ENCODE measurements around the gene DNAJC1.
"Not testable (repeated sequence)": the region's sequence is repeated elsewhere in the genome, so short reads cannot be mapped to it uniquely, and the experiment has no call there.

The DNAJC1 gene

DNA sequence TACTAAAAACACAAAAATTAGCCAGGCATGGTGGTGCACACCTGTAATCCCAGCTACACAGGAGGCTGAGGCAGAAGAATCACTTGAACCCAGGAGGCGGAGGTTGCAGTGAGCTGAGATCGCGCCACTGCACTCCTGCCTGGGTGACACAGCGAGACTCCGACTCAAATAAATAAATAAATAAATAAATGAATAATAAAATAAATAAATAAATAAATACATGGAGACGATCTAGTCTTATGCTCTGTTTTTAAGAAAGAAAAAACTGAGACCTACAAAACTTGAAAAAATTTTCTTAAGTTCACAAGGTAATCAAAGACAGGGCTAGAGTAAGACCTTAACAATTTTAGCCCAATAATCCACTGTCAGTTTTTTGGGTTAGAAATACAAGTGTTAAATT is 181.3 kb downstream of the DNAJC1 start:
- DNase-seq: not testable (repeated sequence)

DNA sequence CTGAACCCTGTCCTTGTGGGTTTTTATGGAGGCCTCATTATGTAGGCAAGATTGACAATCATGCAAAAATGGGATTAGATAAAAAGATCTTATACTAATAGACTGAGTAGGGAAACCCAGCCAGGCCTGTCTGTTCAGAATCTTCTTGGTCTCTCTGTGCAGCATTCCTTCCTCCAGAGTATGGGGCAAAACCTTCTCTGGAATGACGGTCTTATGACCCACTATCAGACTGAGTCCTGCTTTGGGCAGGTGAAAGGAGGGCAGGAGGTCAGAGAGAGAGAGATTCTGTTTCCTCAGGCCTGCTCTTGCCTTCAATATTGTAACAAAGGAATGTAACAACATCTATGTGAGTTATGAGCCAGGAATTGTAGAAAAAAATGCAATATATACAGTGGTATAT is 182.6 kb downstream of the DNAJC1 start:
- no peak for DNase-seq

- not testable (repeated sequence) for DNase-seq
These were observed 185.1 kb downstream of the DNAJC1 start for GRCh38 chr10:21818416-21818815.

DNA sequence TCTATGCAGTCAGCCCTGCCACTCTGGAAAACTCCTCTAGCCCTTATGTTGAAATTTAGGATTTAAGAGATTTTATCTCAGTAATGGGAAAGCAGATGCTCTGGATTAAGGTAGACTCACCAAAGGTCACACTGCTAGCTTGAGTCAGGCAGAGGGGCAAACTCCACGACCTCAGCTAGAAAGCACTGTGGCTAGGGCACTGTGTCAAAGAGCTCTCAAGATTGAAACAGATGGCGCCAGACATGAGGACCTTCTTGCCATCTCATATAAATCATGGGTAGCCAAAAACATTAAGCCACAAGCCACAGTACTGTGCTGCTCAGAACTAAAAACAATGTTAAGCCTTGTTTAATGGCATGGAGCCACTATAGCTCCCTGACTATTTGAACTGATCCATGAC is 188.7 kb downstream of the DNAJC1 start:
- DNase-seq: no peak

- DNase-seq: no peak
These were observed 189.6 kb downstream of the DNAJC1 start for GRCh38 chr10:21813946-21814345.

GRCh38 chr10:21811245-21811585 is 192.3 kb downstream of the DNAJC1 start:
- no peak for DNase-seq

DNA sequence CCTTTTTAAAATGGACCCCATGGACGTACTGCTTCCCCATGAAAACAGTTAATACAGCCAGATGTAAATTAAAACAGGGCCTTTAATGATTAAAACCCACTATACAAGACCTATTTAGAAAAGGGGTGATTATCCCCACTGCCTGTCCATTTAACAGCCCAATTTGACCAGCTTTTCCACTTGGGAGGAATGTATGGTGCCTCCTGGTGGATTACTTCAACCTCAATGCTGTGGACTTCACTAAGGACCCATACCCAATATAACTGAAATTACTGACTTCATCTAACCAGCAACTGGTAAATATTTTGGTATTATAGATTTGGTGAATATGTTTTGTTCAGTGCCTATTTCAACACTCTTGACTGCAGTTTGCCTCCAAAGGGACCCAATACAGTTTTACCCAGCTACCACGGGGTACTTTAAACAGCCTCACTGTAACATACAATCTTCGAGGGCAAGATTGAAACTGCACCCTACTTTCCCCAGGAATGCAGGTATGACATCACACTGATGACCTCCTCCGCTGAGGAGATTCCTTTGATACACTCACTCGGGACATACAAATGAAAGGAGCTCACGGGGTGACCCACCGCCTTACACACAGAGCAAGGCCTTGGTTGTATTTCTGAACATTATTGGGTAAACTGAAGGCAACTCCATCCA is 192.8 kb downstream of the DNAJC1 start:
- no peak for DNase-seq

GRCh38 chr10:21808550-21808949 is 195.0 kb downstream of the DNAJC1 start:
- no peak for DNase-seq

GRCh38 chr10:21807180-21807579 is 196.3 kb downstream of the DNAJC1 start:
- peak in 1 of 2 experiments; percentile 11 for DNase-seq

DNA sequence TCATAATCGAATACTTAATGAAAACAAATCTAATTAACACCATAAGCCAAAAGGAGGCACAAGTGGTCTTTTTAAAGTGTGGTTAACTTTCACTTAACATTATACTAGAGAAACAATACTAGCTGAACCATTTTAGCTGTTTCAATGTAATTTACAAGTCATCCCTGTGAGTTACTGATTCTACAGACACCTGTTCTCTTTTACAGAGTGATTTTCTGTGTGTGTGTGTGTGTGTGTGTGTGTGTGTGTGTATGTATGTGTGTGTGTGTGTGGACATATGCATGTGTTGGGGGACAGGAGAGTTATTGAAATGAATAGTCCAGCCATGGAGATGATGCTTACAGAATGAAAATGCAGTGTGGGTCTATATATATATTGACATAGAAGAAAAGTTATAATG is 200.2 kb downstream of the DNAJC1 start:
- DNase-seq: peak; percentile 13 to 22

- no peak for DNase-seq
These were observed 201.9 kb downstream of the DNAJC1 start for GRCh38 chr10:21801609-21802008.

GRCh38 chr10:21797984-21798765 is 205.4 kb downstream of the DNAJC1 start:
- DNase-seq: no peak

DNA sequence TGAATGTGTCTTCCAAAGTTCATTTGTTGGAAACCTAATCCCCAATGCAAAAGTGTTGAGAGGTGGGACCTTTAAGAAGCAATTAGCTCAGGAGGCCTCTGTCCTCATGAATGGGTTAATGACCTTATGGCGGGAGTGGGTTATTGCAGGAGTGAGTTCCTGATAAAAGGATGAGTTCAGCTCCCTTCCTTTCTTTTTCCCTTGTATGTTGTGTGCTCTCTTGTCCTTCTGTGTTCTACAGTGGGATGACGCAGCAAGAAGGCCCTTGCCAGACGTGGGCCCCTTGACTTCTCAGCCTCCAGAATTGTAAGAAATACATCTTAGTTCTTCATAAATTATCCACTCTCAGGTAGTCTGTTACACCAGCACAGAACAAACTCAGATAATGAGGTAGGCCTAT is 206.0 kb downstream of the DNAJC1 start:
- DNase-seq: no peak

GRCh38 chr10:21791276-21791675 is 212.3 kb downstream of the DNAJC1 start:
- no peak for DNase-seq

GRCh38 chr10:21776883-21777282 is 226.6 kb downstream of the DNAJC1 start:
- DNase-seq: no peak

DNA sequence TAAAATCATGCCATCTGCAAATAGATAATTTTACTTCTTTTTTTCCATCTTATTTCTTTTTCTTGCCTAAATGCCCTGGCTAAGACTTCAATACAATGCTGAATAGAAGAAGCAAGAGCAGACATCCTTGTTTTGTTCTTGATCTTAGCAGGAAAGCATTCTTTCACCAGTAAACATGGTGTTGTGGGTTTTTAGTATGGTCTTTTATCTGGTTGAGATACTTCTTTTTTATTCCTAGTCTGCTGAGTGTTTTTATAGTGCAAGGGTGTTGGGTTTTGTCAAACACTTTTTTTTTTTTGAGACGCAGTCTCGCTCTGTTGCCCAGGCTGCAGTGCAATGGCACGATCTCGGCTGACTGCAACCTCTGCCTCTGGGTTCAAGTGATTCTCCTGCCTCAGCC is 232.3 kb downstream of the DNAJC1 start:
- DNase-seq: no peak

DNA sequence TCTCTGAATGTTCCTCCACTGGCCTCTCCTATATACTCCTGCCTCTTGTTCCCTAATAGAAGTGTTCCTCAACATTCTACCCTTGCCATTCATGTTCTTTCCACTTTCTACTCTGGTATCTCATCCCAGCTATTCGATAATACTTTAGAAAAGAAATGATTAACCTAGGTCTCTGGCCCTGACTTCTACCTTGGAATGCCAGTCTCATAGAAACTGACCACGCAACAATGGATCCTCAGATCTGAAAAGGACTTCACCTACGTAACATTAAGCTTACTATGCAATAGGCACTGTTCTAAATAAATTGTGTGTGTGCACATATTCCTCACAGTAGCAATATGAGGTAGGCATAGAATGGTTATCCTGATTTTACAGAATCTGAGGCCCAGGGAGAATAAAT is 234.5 kb downstream of the DNAJC1 start:
- no peak for DNase-seq

- DNase-seq: no peak
These were observed 238.9 kb downstream of the DNAJC1 start for GRCh38 chr10:21764466-21765189.

DNA sequence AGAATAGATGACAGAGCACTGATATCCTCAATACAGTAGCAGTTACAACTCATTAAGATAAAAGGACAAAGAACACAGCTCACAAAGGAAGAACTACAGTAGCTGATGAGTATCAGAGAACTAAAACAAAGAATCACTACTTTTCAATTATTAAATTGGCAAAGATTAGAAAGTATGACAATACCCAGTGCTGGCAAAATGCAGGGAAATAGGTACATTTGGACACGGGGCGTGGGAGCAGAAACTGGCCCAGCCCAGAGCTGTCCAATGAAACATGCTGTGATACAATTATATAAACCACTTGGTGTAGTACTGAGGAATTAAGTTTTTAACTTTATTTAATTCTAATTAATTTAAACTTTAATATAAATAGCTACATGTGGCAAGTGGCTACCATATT is 243.2 kb downstream of the DNAJC1 start:
- DNase-seq: no peak

- DNase-seq: no peak
These were observed 244.3 kb downstream of the DNAJC1 start for GRCh38 chr10:21759232-21759631.

GRCh38 chr10:21758696-21759095 is 244.8 kb downstream of the DNAJC1 start:
- no peak for DNase-seq

- DNase-seq: no peak
These were observed 245.3 kb downstream of the DNAJC1 start for GRCh38 chr10:21758239-21758638.

GRCh38 chr10:21757185-21757901 is 246.2 kb downstream of the DNAJC1 start:
- DNase-seq: no peak
